ENCODE results near the gene C14orf132.

C14orf132 gene

DNA sequence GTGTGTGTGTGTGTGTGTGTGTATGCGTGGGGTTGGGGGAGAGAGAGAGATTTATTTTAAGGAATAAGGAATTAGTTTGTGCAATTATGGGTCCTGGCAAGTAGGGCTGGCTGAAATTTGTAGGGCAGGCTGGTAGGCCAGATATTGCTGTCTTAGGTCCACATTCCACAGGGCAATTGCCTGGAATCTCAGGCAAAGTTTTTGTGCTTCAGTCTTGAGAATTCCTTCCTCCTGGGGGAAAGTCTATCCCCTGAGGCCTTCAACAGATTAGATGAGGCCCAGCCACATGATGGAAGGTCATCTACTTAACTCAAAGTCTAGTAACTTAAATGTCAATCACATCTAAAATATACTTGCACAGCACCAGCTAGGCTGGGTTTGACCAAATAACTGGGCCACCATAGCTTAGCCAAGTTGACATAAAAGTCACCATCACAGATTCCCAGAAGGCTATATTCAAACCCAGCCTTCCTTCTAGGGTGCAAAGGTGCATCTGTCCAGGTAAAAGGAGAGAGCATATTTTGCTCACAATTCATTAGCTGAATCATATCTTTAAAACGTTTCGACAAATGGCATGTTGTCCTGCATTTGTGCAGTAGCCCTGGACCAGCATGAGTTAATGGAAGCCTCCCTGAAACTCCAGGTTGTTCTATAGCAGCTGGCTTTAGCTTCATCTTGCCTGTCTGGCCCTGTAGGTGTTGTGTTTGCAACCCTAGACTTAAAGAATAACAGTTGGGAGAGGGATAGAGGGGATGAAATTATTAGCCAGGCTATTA, 63.1 kb downstream of the C14orf132 start:
- no peak for DNase-seq

DNA sequence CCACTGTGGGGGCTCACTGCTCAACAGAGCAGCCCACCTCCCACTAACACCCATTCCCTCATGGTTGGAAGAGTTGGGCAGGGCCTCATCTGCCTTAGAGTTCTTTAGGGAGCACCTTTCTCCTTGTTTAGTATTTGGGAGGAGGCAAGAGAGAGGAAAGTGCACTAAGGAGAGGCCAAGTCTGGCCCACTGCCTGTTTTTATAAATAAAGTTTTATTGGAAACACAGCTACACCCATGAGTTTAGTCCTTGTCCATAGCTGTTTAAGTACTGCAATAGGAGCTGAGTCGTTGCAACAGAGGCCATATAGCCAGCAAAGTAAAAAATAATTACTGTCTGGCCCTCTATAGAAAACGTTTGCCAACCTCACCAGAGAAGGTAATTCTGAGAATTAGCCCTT, 63.9 kb downstream of the C14orf132 start:
- DNase-seq, result no peak

DNA sequence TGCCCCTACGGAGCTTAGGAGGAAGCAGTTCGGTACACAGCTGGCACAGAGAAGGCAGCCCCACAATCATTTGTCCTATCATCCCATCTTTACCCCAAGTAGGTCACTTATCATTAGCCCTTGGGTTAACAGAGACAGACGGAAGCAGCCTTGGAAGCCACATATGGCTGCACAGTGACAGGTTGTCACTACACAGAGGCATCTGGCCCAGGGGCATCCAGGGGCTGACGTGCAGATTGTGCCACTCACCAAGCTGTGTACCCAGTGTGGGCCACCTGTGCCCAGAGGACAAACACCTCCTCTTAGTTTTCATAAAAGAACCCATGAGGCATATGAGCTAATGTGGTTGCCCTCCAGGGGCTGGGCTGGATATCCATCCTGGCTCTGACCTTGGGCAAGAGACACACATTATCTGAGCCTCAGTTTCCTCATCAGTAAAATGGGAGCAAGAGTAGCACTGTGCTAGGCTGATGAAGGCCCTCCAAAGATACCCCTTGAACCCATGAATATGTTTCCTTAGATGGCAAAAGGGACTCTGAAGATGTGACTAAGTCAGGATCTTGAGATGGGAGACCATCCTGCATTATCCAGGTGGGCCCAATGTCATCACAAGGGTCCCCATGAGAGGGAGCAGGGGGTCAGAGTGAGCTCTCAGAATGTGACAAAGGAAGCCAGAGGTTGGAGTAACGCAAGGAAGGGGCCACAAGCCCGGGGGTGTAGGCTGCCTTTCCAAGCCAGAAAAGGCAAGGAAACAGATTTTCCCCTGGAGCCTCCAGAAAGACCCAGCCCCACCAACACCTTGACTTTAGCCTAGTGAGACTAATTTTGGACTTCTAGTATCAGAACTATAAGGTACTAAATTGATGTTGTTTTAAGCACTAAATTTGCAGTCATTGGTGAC, 64.6 kb downstream of the C14orf132 start:
- no peak for DNase-seq

DNA sequence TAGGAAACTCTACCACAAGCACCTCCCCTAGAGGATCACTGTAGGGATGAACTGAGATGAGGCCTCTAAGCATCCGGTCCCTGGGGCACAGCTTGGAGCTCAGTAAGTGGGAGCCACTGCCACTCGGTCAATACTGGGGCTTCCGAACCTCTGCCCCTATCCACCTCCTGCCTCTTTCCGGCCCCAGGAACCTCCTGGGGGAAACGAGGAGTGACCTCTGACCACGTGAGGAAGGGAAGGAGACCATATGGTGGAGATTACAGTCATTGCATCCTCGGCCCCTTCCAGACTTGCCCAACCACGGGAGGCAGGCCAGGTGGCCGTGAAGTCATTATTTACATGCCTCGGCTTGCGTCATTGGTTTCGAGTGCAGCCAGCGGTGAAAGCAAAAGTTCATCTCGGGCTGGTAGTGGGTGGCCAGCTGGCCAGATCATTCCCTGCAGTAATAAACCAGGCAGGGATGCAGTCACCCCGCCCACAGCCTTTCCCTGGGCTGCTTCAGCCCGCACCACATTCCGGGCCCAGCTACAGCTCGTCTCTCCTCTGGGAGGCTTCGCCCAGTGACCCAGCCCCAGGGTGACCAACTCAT, 65.4 kb downstream of the C14orf132 start:
- peak; percentile 26 for DNase-seq

DNA sequence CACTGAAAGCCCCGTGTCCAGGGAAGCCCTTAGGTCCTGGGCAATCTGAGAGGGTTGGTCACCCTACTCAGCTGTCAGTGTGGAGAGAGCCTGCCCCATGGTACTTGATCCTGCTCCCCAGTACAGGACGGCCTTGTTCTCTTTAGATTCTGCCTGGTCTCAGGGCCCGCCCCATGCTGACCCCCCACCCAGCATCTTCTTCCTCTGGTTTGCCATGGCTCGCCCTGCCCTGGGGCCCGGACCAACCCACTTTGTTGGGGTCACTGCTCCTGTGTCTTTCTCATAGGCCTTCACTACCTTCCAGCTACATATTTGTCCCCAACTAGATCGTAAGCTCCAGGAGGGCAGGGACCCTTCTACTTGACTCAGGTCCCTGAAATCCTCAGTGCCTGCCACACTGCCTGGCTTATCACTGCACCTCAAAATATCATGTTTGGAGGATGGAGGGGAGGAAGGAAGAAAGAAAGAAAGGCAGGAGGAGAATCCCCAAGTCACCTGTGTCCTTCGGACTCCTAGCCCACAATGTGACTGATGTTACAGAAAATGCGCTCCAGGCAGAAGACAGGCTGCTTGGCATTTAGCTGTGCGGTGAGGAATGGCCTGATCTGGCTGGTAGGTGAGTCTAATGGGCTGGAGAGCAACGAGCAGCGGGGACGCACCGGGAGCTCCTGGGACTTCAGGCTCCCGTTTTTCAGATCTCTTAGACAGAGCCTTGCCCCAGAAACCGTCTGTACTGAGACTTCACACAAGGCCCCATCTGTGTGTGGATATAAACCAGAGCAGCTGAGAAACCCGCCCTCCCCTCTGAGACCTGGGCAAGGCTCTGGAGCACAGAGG, 66.1 kb downstream of the C14orf132 start:
- DNase-seq, result no peak

DNA sequence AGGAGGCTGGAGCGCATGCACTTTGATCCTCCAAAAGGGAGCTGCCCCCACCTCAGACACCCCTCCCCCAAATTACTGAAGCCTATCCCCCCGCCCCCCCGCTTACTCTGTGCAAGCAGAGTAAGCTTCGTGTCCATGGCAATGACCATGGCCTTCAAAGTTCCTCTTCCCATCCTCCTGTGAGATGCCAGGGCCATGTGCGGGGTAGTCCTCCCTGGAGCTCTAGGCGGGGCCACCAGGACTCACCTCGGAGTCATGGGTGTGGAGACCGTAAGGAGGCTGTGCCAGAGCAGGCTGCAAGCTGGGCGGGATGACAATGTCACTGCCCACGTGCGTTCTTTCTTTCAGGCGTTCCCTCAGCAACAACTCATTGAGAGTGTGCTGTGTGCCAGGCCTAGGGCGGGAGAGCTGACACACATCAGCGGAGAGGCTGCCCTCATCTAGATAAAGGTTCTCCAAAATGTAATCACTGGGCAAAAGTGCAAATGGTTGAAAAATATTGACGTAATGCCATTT, 66.8 kb downstream of the C14orf132 start:
- DNase-seq, result no peak

DNA sequence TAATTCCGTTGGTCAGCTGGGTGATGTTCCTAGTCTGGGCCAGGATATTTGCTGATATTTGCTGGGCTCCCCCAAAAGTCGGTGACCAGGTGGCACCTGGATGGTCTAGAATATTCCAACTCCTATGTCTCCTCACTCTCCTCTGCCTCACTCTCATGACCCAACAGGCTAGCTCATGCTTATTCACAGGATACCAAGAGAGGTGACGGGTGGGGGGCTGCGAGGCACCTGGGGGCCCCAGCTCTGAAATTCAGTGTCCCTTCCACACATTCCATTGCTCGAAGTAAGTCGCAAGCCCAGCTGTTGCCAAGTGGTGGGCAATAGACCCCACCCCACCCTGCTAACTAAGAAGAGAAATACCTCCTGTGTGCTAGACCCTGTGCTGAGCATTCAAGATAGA, 67.7 kb downstream of the C14orf132 start:
- no peak for DNase-seq

DNA sequence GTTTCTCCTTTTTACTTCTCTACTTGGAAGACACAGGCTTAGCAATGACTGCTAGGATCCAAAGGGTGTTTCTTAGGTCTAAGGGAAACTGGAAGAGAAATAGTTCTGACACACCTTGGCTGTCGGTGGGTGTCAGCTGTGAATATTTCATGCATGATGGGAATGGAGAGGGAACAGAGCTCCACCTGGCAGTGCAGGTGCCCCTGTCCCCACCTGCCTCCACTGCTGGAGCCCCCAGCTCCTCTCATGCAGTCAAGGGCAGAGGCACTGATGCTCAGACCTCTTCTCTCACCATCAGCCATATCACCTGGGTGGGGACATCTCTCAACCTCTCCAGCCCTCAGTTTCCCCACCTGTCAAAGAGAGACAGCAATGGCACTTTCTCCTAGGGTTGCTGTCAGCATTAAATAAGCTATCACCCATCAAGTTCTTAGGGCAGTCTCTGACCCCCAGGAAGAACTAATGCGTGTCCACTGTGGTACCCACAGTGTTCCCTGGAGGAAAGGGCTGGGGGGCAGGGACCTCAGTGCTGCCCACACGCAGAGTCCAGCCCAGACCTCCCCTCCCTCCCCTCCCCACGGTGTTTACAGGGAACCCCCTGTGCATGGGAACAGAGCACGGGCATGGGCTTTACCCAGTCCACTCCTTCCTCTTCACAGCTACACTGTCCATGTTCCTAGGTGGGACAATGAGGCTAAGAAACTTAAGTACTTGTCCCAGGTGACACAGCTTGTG, 69.1 kb downstream of the C14orf132 start:
- DNase-seq, result no peak

DNA sequence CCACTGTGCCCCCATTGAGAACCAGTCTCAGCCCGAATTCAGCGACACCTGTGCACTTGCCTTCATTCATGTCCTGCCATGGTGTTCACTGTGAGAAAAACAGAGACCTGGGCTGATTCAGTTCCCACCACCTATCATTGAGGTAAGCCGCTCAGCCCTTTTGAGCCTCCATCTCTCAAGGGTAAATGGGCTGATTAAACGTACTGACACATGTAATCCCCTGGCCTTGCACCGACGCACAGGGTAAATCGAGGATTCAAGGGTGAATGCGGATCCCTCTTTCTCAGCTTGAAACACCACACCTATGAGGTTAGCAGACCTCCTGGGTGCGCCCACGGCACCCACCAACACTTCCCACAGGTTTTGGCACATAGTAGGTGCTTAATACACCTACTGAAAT, 69.7 kb downstream of the C14orf132 start:
- no peak for DNase-seq

DNA sequence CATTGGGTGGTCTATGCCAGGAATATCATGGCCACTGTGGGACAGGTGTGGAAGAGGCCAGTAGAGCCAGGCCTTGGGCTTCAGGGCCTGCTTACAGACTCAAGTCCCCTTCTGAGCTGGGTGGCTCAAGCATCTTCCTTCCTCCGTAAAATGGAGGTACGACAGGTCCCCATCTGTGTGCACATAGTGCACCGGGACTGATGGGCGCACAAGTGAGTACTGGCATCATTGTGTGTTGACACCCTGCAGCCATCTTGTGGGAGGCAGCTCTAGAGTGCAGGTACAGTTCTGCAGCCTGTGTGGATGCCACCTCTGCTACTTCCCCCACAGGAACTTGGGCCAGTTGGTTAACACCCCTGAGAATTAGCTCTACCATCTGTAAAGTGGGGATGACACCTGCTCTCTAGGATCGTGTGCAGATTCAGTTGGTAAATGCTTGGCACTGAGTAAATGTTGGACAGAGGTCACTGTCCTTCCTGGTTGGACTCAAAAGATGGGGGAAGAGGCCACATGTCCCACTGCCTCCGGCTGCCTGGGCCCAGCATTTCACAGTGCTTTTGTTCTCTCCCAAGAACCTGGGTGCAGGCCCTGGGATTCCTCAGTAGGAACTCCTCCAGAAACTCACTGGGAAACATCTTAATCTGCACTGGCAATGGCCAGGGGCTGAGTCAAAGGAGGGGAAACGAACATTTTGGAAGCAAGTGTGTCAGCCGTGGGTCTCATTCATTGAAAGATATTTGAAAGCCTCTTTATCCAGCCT, 70.6 kb downstream of the C14orf132 start:
- no peak for DNase-seq

DNA sequence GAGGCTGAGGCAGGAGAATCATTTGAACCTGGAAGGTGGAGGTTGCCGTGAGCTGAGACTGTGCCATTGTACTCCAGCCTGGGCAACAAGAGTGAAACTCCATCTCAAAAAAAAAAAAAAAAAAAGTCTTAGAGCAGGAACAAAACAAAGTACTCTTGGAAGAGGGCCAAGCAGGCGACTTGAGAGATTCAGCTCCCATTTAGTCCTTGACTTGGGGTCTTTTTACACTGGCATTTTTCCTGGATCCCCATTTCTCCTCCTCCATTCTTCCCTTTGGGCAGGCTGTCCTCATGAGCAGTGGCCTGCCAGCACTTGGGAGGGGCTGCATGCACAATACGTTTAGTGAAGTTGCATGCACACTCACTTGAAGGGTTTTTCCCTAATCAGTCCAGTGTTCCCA, 72.9 kb downstream of the C14orf132 start:
- no peak for DNase-seq

DNA sequence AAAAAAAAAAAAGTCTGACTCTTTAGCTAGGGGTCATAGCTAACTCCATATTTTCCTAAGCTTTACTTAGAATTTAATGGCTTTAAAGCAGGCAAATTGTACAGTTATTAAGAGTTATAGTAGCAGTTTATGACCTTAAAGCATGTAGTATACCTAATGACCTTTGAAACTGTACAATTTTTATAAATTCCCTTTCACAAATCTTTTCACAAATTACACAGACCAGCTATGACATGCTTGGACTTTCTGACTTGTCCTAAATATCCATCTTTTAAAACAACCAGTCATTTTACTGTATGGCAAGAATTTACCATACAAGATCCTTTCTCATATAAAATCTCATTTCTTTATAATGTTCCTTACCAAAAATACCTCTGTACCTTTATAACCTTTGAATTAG, 74.8 kb downstream of the C14orf132 start:
- DNase-seq, result no peak

DNA sequence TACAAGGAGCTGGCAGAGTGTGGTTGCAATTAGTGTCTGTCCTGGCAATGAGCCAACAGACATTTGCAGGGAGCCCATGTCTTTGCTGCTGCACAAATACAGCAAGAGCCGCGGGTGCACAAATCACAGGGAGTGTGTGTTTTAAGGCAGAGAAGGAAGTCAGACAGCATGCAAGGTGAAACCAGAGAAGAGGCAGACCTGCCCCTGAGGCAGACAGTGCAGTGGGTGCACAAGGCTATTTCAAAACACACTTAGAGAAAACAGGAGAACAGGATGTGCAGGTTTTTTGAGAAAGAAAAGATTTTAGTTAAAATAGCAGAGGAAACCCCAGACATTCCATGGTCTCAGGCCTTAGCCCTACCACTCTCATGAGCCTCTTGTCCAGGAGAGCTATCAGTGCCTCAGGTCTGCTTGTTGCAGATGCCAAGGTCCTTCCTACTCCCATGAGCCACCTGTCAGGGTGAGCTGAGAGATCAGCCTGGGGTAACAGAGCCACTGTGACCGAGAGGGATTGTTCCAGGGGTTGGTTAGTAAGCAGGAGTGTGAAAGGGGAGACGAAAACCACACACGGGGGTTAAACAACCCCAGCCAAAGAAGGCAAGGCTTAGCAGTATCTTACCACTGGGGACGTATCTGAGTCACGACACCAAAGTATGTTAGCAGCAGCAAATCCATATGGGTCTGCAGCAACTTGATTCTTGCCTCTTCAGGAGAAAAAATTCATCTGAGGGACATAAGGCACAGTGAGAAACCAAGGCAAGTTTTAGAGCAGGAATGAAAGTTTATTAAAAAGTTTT, 78.1 kb downstream of the C14orf132 start:
- DNase-seq, result no peak

DNA sequence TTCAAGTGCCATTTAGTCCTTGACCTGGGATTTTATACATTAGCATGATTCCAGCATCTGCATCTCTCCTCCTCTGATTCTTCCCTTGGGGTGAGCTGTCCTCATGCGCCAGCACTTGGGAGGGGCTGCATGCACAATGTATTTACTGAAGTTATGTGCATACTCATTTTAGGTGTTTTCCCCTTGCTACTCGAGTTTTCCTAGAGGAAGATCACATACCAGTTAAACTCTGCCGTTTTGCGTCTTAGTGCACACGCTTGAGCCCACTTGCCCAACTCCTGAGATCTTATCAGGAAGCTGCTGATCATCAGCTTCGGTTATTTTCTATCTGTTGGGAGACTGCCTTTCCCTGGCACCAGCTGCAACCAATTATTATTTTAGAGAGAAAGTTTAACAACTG, 78.8 kb downstream of the C14orf132 start:
- no peak for DNase-seq

DNA sequence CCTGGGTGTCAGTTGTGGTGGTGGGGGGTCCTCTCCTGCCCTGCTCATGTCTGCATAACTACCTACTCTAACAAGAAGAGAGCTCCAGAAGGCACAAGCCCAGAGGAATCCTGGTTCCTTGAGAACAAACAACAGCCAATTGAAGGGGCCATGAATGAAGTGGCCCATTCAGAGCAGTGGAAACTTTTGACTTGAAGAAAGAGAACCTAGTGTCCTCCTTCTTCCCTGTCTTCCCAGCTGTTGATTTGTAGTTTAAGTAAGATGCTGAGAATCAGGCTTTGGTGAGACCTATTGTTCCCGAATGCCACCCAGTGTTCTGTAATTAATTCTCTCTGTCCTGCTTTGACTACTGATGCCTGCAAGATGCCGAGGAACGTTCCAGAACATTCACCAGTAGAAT, 79.2 kb downstream of the C14orf132 start:
- DNase-seq, result no peak

DNA sequence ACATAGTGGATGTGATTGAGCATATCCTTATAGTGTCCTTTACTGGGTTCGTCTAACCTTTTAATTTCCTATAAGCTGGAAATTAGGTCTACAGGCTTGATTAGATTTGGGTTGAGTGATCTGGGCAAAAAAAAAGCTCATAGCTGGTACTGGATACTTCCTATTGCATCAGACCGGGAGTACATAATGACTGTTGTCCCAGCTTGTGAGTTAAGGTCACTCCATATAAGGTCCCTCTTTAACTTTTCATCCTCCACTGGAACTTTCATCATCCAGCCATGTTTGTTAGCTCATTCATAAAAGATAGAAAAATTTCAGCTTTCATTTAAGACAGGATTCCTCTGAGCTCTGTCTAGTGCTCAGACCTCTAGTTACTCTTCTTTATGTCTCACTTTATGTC, 80.8 kb downstream of the C14orf132 start:
- no peak for DNase-seq

DNA sequence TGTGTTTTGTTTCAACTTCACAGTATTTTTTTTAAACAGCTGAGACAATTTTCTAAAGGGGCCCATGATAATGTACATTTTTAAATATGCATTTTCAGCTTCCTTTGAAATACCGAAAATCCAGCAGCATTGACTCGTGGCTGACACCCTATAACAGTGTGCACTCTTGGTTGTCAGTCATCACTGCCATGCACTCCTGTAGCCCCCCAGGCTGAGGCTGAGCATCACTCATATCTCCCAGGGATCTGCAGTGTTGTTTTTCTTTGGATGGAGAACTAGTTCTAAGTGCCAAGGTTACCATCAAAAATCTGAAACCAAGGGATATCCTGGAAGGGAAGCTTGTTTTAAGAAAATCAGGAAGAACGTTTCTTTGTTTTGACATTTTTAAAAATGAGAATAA, 81.2 kb downstream of the C14orf132 start:
- DNase-seq, result no peak

DNA sequence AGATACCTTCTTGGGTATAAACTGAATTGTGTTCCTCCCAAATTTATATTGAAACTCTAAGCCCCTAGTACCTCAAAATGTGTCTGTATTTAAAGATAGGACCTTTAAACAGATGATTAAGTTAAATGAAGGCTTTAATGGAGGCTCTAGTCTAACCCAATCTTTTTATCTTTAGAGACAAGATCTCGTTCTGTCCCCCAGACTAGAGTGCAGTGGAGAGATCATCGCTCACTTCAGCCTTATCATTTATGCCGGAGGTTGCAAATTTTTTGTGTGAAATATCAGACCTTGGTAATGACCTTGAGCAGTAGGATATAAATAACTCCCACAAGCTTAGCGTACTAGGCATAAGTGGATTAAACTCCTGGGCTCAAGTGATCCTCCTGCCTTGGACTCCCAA, 81.8 kb downstream of the C14orf132 start:
- DNase-seq, result no peak

DNA sequence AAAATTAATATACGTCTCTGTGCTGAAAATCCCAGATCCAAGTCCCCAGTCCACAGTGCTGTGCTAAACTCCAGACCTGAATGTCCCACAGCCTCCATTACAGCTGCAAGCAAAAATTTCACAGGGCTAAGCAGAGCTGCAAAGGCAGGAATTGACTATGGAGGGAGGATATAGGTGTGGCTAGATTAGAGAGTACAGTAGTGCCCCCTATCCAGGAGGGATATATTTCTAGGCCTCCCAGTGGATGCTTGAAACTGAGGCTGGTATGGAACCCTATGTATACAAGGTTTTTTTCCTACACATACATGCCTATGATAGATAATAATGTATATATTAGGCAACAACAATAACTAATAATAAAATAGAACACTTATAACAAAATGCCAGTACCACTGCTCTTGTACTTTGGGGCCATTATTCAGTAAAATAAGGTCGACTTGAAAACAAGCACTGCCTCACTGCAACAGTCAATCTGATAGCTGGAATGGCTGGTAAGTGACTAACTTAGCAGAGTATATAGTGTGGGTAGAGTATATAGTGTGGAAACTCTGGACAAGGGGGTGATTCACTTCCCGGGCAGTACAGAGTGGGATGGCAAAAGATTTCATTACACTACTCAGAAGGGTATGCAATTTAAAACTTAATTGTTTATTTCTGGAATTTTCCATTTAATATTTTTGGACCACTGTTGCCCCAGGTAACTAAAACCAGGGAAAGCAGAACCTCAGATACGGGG, 82.7 kb downstream of the C14orf132 start:
- DNase-seq, result no peak

DNA sequence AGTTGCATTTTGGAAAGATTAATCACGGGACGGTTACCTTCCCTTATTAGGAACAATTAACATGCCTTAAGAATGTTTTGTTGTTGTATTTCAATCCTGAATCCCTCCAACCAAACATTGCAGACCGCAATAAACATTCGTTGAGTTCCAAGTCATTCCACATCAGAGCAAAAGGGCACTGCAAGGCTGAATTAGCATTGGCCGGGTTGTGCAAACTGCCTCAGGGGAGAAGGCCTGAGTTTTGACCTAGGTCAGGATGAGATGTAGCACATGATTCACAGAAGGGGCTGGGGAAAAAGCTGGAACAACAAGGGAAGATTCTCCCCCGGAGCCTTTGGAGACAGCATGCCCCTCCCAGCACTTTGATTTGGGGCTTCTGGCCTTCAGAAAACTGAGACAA, 83.3 kb downstream of the C14orf132 start:
- DNase-seq, result no peak

All from GOT3 (cell line).